Mononuclear cell (primary cell): ENCODE data around the gene XAF1. TPM values are rescaled to one million over a fixed set of nuclear protein-coding genes. Genes with fewer than 3 reads are reported as not detected.

Experiments used
- H3K27me3 ChIP-seq: 2 replicates; pipeline ENCODE4 v1.6.0; 2011; ENCODE audit warnings: low read length, control low read depth; ENCODE audit not compliant: insufficient read depth
- H3K4me1 ChIP-seq: 2 replicates; pipeline ENCODE4 v1.5.1; 2011; ENCODE audit warnings: mild to moderate bottlenecking, low read length, control low read depth; ENCODE audit not compliant: insufficient read depth
- H3K4me3 ChIP-seq: 2 replicates; pipeline ENCODE4 v1.5.1; 2011; ENCODE audit warnings: mild to moderate bottlenecking, low read length, moderate library complexity
- H3K9me3 ChIP-seq: 2 replicates; pipeline ENCODE4 v1.5.1; 2011; ENCODE audit warnings: low read depth, mild to moderate bottlenecking, control low read depth, low read length
- total RNA-seq: library from RNA; depleted of rRNA; stranded (reverse); fragments of >200 nt; gene quantifications from one replicate; pipeline ENCODE4 v1.2.3, GENCODE V29; 2012

Gene XAF1
- total RNA-seq, 1 donor = 33.1 TPM

- no peak overlapping the region for H3K4me3 ChIP-seq
- peaks cover 16% of the 10 kb centered on the region for H3K9me3 ChIP-seq
- peaks cover 40% of the 10 kb centered on the region for H3K27me3 ChIP-seq
- H3K4me1 ChIP-seq = no peaks in the 10 kb centered on the region
Measured at GRCh38 chr17:6779411-6779810, 23.6 kb downstream of the XAF1 start.

GRCh38 chr17:6780001-6780400 lies 24.2 kb downstream of the XAF1 start:
- Histone ChIP-seq H3K9me3 (peaks cover 14% of the 10 kb centered on the region), H3K4me3 (no peak overlapping the region), H3K27me3 (peaks cover 36% of the 10 kb centered on the region), H3K4me1 (no peaks in the 10 kb centered on the region)

- Histone ChIP-seq H3K9me3 (peaks cover 14% of the 10 kb centered on the region), H3K4me3 (no peak overlapping the region), H3K27me3 (peaks cover 34% of the 10 kb centered on the region), H3K4me1 (no peaks in the 10 kb centered on the region)
Measured at GRCh38 chr17:6780886-6781285, 25.0 kb downstream of the XAF1 start.

- peaks cover 28% of the 10 kb centered on the region for H3K27me3 ChIP-seq
- H3K4me1 ChIP-seq = no peaks in the 10 kb centered on the region
- H3K9me3 ChIP-seq = peaks cover 14% of the 10 kb centered on the region
- no peak overlapping the region for H3K4me3 ChIP-seq
Measured at GRCh38 chr17:6782244-6782643, 26.4 kb downstream of the XAF1 start.

GRCh38 chr17:6786618-6787017 lies 30.8 kb downstream of the XAF1 start:
- H3K27me3 ChIP-seq = peaks cover 25% of the 10 kb centered on the region
- no peak overlapping the region for H3K4me3 ChIP-seq
- H3K9me3 ChIP-seq = peaks cover 14% of the 10 kb centered on the region
- no peaks in the 10 kb centered on the region for H3K4me1 ChIP-seq

- peaks cover 25% of the 10 kb centered on the region for H3K27me3 ChIP-seq
- H3K4me3 ChIP-seq = no peak overlapping the region
- peaks cover 14% of the 10 kb centered on the region for H3K9me3 ChIP-seq
Measured at GRCh38 chr17:6787081-6787693, 31.3 kb downstream of the XAF1 start.

GRCh38 chr17:6789146-6789545 lies 33.3 kb downstream of the XAF1 start:
- peaks cover 6% of the 10 kb centered on the region for H3K27me3 ChIP-seq
- H3K4me1 ChIP-seq = no peaks in the 10 kb centered on the region
- H3K9me3 ChIP-seq = peaks cover 3% of the 10 kb centered on the region
- no peak overlapping the region for H3K4me3 ChIP-seq

More at GRCh38 chr17:6787081-6787693, 31.3 kb downstream of the XAF1 start:
- H3K4me1 ChIP-seq = no peaks in the 10 kb centered on the region

GRCh38 chr17:6793748-6794493 lies 38.1 kb downstream of the XAF1 start:
- Histone ChIP-seq H3K9me3 (no peaks in the 10 kb centered on the region), H3K27me3 (no peaks in the 10 kb centered on the region), H3K4me3 (no peak overlapping the region), H3K4me1 (no peaks in the 10 kb centered on the region)

- Histone ChIP-seq H3K9me3 (no peaks in the 10 kb centered on the region), H3K27me3 (no peaks in the 10 kb centered on the region), H3K4me1 (no peaks in the 10 kb centered on the region), H3K4me3 (no peak overlapping the region)
Measured at GRCh38 chr17:6796017-6796886, 40.4 kb downstream of the XAF1 start.

GRCh38 chr17:6796887-6797490 lies 41.1 kb downstream of the XAF1 start:
- H3K27me3 ChIP-seq = no peaks in the 10 kb centered on the region
- no peaks in the 10 kb centered on the region for H3K9me3 ChIP-seq
- no peak overlapping the region for H3K4me3 ChIP-seq
- no peaks in the 10 kb centered on the region for H3K4me1 ChIP-seq

- Histone ChIP-seq H3K4me1 (no peaks in the 10 kb centered on the region), H3K9me3 (no peaks in the 10 kb centered on the region), H3K4me3 (no peak overlapping the region)
Measured at GRCh38 chr17:6797718-6798351, 42.0 kb downstream of the XAF1 start.

GRCh38 chr17:6799738-6800137 lies 43.9 kb downstream of the XAF1 start:
- Histone ChIP-seq H3K9me3 (no peaks in the 10 kb centered on the region), H3K4me1 (no peaks in the 10 kb centered on the region), H3K4me3 (no peak overlapping the region), H3K27me3 (no peaks in the 10 kb centered on the region)

More at GRCh38 chr17:6797718-6798351, 42.0 kb downstream of the XAF1 start:
- H3K27me3 ChIP-seq = no peaks in the 10 kb centered on the region

GRCh38 chr17:6800422-6801027 lies 44.7 kb downstream of the XAF1 start:
- H3K4me1 ChIP-seq = no peaks in the 10 kb centered on the region
- no peaks in the 10 kb centered on the region for H3K27me3 ChIP-seq
- H3K9me3 ChIP-seq = no peaks in the 10 kb centered on the region
- H3K4me3 ChIP-seq = no peak overlapping the region

- Histone ChIP-seq H3K27me3 (no peaks in the 10 kb centered on the region), H3K4me1 (no peaks in the 10 kb centered on the region), H3K9me3 (no peaks in the 10 kb centered on the region), H3K4me3 (no peak overlapping the region)
Measured at GRCh38 chr17:6811510-6811909, 55.7 kb downstream of the XAF1 start.
